ENCODE measurements around the gene RIN3. TPM values are rescaled to one million over a fixed set of nuclear protein-coding genes. Genes with fewer than 3 reads are reported as not detected.
A peak's percentile ranks its signal among the peaks of the same experiment; 100 is the strongest.

The RIN3 gene
- total and polyA plus RNA-seq, 3 donors from 2014 or later: 25.9 to 56.2 (median 49.8) TPM

DNA sequence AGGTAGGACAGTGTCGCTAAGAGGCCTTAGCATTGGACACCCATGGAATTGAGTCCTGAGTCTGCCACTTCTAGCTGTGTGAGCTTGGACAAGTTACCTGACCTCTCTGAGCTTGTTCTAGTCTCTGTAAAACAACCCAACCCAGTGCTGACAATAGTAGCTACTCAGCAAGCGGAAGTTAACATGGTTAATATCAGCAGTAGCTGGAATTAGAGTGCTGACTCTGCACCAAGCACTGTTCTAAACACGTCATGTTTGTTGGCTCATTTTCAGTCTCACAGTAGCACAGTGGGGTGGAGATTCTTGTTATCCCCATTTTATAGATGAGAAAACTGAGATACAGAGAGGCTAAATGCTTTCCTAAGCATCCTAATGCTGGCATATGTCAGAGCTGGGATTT, 47.5 kb upstream of the RIN3 start:
- peak; percentile 11 for DNase-seq
- Histone ChIP-seq H3K36me3 (ENCODE audit: low read depth, missing control alignments) (no peaks in the 10 kb centered on the region), H3K4me3 (no peak overlapping the region), H3K27ac (no peak overlapping the region), H3K27me3 (no peaks in the 10 kb centered on the region), H3K4me1 (no peaks in the 10 kb centered on the region), H3K9me3 (no peaks in the 10 kb centered on the region)
- 55 to 91% methylated on average over 3 of the region's 3 CpGs for WGBS, 2 donors
- TF ChIP-seq, protein P1, sequence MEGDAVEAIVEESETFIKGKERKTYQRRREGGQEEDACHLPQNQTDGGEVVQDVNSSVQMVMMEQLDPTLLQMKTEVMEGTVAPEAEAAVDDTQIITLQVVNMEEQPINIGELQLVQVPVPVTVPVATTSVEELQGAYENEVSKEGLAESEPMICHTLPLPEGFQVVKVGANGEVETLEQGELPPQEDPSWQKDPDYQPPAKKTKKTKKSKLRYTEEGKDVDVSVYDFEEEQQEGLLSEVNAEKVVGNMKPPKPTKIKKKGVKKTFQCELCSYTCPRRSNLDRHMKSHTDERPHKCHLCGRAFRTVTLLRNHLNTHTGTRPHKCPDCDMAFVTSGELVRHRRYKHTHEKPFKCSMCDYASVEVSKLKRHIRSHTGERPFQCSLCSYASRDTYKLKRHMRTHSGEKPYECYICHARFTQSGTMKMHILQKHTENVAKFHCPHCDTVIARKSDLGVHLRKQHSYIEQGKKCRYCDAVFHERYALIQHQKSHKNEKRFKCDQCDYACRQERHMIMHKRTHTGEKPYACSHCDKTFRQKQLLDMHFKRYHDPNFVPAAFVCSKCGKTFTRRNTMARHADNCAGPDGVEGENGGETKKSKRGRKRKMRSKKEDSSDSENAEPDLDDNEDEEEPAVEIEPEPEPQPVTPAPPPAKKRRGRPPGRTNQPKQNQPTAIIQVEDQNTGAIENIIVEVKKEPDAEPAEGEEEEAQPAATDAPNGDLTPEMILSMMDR (IDR thresholded peaks at IDR 0.05): no peak
- no peak for TF ChIP-seq POLR2A (IDR thresholded peaks at IDR 0.05)
- intact Hi-C loops (cut with DNase I; ENCODE audit: low total_unique reads): no loop called here

DNA sequence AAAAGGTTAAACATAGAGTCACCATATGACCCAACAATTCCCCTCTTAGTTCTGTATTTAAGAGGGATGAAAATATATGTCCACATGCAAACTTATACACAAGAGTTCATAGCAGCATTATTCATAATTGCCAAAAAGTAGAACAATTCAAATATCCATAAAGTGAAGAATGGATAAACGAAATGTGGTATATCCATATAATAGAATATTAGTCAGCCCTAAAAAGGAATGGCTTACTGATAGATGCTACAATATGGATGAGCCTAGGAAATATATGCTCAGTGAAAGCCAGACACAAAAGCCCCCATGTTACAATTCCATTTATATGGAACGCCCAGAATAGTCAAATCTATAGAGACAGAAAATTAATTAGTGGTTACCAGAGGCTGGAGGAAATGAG, 44.1 kb upstream of the RIN3 start:
- H3K27me3 ChIP-seq: no peaks in the 10 kb centered on the region
- WGBS, 2 donors: 93 to 94% methylated on average over 2 of the region's 2 CpGs

DNA sequence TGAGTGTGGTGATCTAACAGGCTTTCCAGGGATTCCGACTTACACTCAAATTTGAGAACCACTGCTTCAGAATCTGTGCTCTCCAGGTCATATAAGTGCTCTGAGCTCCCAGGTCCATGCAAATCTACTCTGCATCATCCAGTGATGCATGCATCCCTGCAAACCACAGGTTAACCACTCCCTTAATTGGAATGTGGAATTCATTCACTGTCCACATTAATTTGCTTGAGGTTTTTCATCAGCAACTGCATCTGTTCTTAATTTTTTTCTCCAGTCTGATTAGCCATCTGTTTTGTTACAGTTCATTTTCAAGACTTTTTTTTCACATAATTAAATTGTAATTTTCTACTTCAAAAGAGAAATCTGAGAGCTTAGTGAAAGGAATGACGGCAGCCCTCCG, 43.4 kb upstream of the RIN3 start:
- Histone ChIP-seq H3K36me3 (ENCODE audit: low read depth, missing control alignments) (no peaks in the 10 kb centered on the region), H3K4me3 (no peak overlapping the region), H3K4me1 (peaks cover 3% of the 10 kb centered on the region), H3K27me3 (no peaks in the 10 kb centered on the region), H3K9me3 (no peaks in the 10 kb centered on the region), H3K27ac (no peak overlapping the region)
- 90 to 95% methylated on average over 3 of the region's 3 CpGs for WGBS, 2 donors
- intact Hi-C loops (cut with DNase I; ENCODE audit: low total_unique reads): no loop called here
- DNase-seq: no peak
- TF ChIP-seq, protein P1 (IDR thresholded peaks at IDR 0.05): no peak
- no peak for TF ChIP-seq POLR2A (IDR thresholded peaks at IDR 0.05)

More for the DNA sequence above, 44.1 kb upstream of the RIN3 start:
- TF ChIP-seq, protein P1 (IDR thresholded peaks at IDR 0.05): no peak
- TF ChIP-seq POLR2A (IDR thresholded peaks at IDR 0.05): no peak
- Histone ChIP-seq H3K27ac (no peak overlapping the region), H3K4me1 (peaks cover 3% of the 10 kb centered on the region), H3K36me3 (ENCODE audit: low read depth, missing control alignments) (no peaks in the 10 kb centered on the region), H3K4me3 (no peak overlapping the region), H3K9me3 (no peaks in the 10 kb centered on the region)
- no peak for DNase-seq
- intact Hi-C loops (cut with DNase I; ENCODE audit: low total_unique reads): no loop called here

DNA sequence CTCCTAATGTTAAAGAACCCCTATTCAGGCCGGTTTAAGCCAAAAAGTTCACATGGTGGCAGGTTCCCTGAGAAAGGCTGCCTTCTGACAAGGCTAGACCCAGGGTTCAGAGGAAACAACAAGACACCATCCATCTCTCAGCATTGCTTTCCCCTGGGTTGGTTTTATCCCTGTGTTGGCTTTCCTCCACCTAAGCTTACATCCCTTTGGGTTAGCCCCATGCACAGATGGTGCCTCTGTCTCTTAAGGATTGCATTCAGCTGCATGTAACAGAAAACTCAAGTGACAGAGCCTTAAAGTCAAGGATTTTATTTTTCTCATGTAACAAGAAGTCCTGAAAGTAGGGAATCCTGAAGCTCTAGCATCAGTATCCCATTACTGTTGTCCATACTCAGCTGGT, 42.8 kb upstream of the RIN3 start:
- Histone ChIP-seq H3K9me3 (no peaks in the 10 kb centered on the region), H3K4me3 (no peak overlapping the region), H3K4me1 (peaks cover 3% of the 10 kb centered on the region), H3K36me3 (ENCODE audit: low read depth, missing control alignments) (no peaks in the 10 kb centered on the region), H3K27ac (no peak overlapping the region), H3K27me3 (no peaks in the 10 kb centered on the region)
- WGBS, 2 donors: 85 to 100% methylated on average over 1 of the region's 1 CpG
- intact Hi-C loops (cut with DNase I; ENCODE audit: low total_unique reads): no loop called here
- TF ChIP-seq POLR2A (IDR thresholded peaks at IDR 0.05): no peak
- TF ChIP-seq, protein P1 (IDR thresholded peaks at IDR 0.05): no peak
- DNase-seq: no peak

DNA sequence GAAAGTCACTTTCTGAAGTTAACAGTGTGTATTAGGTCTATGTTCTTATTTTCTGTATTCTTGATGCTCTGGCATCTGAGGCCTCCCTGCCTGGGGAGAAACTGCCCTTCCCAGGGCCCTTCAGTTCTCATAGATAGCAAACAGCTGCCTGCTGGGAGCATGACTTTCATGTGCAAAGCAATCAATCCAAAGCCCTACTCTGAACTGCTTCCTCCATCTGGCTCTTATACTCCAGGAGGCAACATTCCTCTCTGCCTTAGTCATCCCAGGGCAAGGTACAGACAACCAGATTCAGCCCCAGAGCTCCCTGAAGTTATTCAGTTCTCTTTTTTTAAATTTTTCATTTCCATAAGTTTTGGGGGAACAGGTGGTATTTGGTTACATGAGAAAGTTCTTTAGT, 41.7 kb upstream of the RIN3 start:
- Histone ChIP-seq H3K27me3 (no peaks in the 10 kb centered on the region), H3K36me3 (ENCODE audit: low read depth, missing control alignments) (no peaks in the 10 kb centered on the region), H3K4me1 (peaks cover 3% of the 10 kb centered on the region), H3K9me3 (no peaks in the 10 kb centered on the region), H3K27ac (no peak overlapping the region), H3K4me3 (no peak overlapping the region)
- TF ChIP-seq POLR2A (IDR thresholded peaks at IDR 0.05): no peak
- TF ChIP-seq, protein P1 (IDR thresholded peaks at IDR 0.05): no peak
- intact Hi-C loops (cut with DNase I; ENCODE audit: low total_unique reads): no loop called here
- DNase-seq: peak; percentile 8

Data from testis (tissue), 3 donors.